Measurements from ENCODE around the gene NAP1L5. TPM values are rescaled to one million over a fixed set of nuclear protein-coding genes. Genes with fewer than 3 reads are reported as not detected.

NAP1L5 gene
- total RNA-seq, 4 donors from 2014 or later = 1.2 to 2.0 (median 1.7) TPM

- no peak overlapping the region for H3K4me3 ChIP-seq (ENCODE audit: low read depth, poor library complexity, severe bottlenecking)
- intact Hi-C loops (cut with DNase I; ENCODE audit: low total_unique reads) = no loop called here
- WGBS, 2 donors = 90 to 91% methylated on average over 2 of the region's 2 CpGs
- no peak for DNase-seq (ENCODE audit: low spot score in 2 of 2)
- TF ChIP-seq CTCF (IDR thresholded peaks at IDR 0.05) (no peak), POLR2A (IDR thresholded peaks at IDR 0.05) (no peak)
These were observed 22.6 kb downstream of the NAP1L5 start for GRCh38 chr4:88674979-88675378.

- H3K4me3 ChIP-seq (ENCODE audit: low read depth, poor library complexity, severe bottlenecking) = no peak overlapping the region
- DNase-seq (ENCODE audit: low spot score in 2 of 2) = no peak
- TF ChIP-seq CTCF (IDR thresholded peaks at IDR 0.05) (no peak), POLR2A (IDR thresholded peaks at IDR 0.05) (no peak)
- intact Hi-C loops (cut with DNase I; ENCODE audit: low total_unique reads) = no loop called here
These were observed 23.1 kb downstream of the NAP1L5 start for GRCh38 chr4:88674565-88674964.

GRCh38 chr4:88673886-88674285 is 23.7 kb downstream of the NAP1L5 start:
- WGBS, 2 donors = 86 to 97% methylated on average over 2 of the region's 2 CpGs
- intact Hi-C loops (cut with DNase I; ENCODE audit: low total_unique reads) = no loop called here

GRCh38 chr4:88672987-88673386 is 24.6 kb downstream of the NAP1L5 start:
- H3K4me3 ChIP-seq (ENCODE audit: low read depth, poor library complexity, severe bottlenecking) = no peak overlapping the region
- intact Hi-C loops (cut with DNase I; ENCODE audit: low total_unique reads) = no loop called here
- 74 to 75% methylated on average over 5 of the region's 5 CpGs for WGBS, 2 donors
- TF ChIP-seq POLR2A (IDR thresholded peaks at IDR 0.05) (no peak), CTCF (IDR thresholded peaks at IDR 0.05) (no peak)
- DNase-seq (ENCODE audit: low spot score in 2 of 2) = no peak

More at GRCh38 chr4:88673886-88674285, 23.7 kb downstream of the NAP1L5 start:
- TF ChIP-seq CTCF (IDR thresholded peaks at IDR 0.05) (no peak), POLR2A (IDR thresholded peaks at IDR 0.05) (no peak)
- H3K4me3 ChIP-seq (ENCODE audit: low read depth, poor library complexity, severe bottlenecking) = no peak overlapping the region
- no peak for DNase-seq (ENCODE audit: low spot score in 2 of 2)

- no peak overlapping the region for H3K4me3 ChIP-seq (ENCODE audit: low read depth, poor library complexity, severe bottlenecking)
- 92 to 93% methylated on average over 2 of the region's 2 CpGs for whole genome bisulfite sequencing, 2 donors
- DNase-seq (ENCODE audit: low spot score in 2 of 2) = no peak
- intact Hi-C loops (cut with DNase I; ENCODE audit: low total_unique reads) = loop anchor here (5.0 kb wide), 1 partner anchor 129 kb away; no protein-coding TSS in a partner anchor
- no peak for TF ChIP-seq POLR2A (IDR thresholded peaks at IDR 0.05)
- no peak for TF ChIP-seq CTCF (IDR thresholded peaks at IDR 0.05)
These were observed 35.9 kb downstream of the NAP1L5 start for GRCh38 chr4:88661739-88662138.

Measured in lower leg skin (tissue), 4 donors.